Inflammatory macrophage (primary cell): ENCODE measurements around the gene SIRPB1.
"Not testable (repeated sequence)": the region's sequence is repeated elsewhere in the genome, so short reads cannot be mapped to it uniquely, and the experiment has no call there.

ENCODE experiments used
- DNase-seq, 2 donors: peaks; one replicate each; pipeline ENCODE4 v3.0.0-alpha.2; 2020 to 2022

The SIRPB1 gene

GRCh38 chr20:1636621-1637020, 16.8 kb upstream of the SIRPB1 start:
- peak in 1 of 2 donors; percentile 34 for DNase-seq

GRCh38 chr20:1635291-1635979, 15.6 kb upstream of the SIRPB1 start:
- no peak for DNase-seq

GRCh38 chr20:1633535-1633934, 13.7 kb upstream of the SIRPB1 start:
- DNase-seq: no peak

- DNase-seq: no peak
These were observed 12.4 kb upstream of the SIRPB1 start for GRCh38 chr20:1632178-1632577.

GRCh38 chr20:1631309-1632151, 11.7 kb upstream of the SIRPB1 start:
- DNase-seq: no peak

GRCh38 chr20:1630186-1630585, 10.4 kb upstream of the SIRPB1 start:
- no peak for DNase-seq

GRCh38 chr20:1629321-1629720, 9.5 kb upstream of the SIRPB1 start:
- no peak for DNase-seq

GRCh38 chr20:1628621-1629020, 8.8 kb upstream of the SIRPB1 start:
- no peak for DNase-seq

- no peak for DNase-seq
These were observed 7.4 kb upstream of the SIRPB1 start for GRCh38 chr20:1627200-1627550.

GRCh38 chr20:1626528-1627199, 6.9 kb upstream of the SIRPB1 start:
- peak; percentile 22 to 37 for DNase-seq

GRCh38 chr20:1625083-1625690, 5.4 kb upstream of the SIRPB1 start:
- DNase-seq: no peak

- DNase-seq: peak; percentile 74 to 83
These were observed 3.8 kb upstream of the SIRPB1 start for GRCh38 chr20:1623501-1624205.

- DNase-seq: peak; percentile 39 to 49
These were observed 2.6 kb upstream of the SIRPB1 start for GRCh38 chr20:1622450-1622849.

- DNase-seq: no peak
These were observed 1.5 kb upstream of the SIRPB1 start for GRCh38 chr20:1621316-1621715.

- peak; percentile 73 to 75 for DNase-seq
These were observed 762 bp downstream of the SIRPB1 start for GRCh38 chr20:1618954-1619540.

- DNase-seq: no peak
These were observed 1.3 kb downstream of the SIRPB1 start for GRCh38 chr20:1618479-1618878.

- DNase-seq: peak in 1 of 2 donors; percentile 61
These were observed 2.9 kb downstream of the SIRPB1 start for GRCh38 chr20:1616858-1617434.

GRCh38 chr20:1610404-1610803, 9.4 kb downstream of the SIRPB1 start:
- DNase-seq: not testable (repeated sequence)

- DNase-seq: not testable (repeated sequence)
These were observed 11.0 kb downstream of the SIRPB1 start for GRCh38 chr20:1608678-1609347.

- no peak for DNase-seq
These were observed 19.1 kb downstream of the SIRPB1 start for GRCh38 chr20:1600736-1601135.

GRCh38 chr20:1595333-1595732, 24.5 kb downstream of the SIRPB1 start:
- no peak for DNase-seq
